HG03103 (cell line): ENCODE measurements around the gene METRNL.
A peak's percentile ranks its signal among the peaks of the same experiment; 100 is the strongest.
"Not testable (repeated sequence)": the region's sequence is repeated elsewhere in the genome, so short reads cannot be mapped to it uniquely, and the experiment has no call there.

ENCODE experiments used
- ATAC-seq: cut with Tn5 transposase; IDR thresholded peaks from one replicate; pipeline ENCODE4 v1.9.1; 2021; ENCODE audit warnings: low read depth; ENCODE audit not compliant: unreplicated experiment

The METRNL gene

GRCh38 chr17:83116783-83117555, 37.6 kb downstream of the METRNL start:
- ATAC-seq: no peak

DNA sequence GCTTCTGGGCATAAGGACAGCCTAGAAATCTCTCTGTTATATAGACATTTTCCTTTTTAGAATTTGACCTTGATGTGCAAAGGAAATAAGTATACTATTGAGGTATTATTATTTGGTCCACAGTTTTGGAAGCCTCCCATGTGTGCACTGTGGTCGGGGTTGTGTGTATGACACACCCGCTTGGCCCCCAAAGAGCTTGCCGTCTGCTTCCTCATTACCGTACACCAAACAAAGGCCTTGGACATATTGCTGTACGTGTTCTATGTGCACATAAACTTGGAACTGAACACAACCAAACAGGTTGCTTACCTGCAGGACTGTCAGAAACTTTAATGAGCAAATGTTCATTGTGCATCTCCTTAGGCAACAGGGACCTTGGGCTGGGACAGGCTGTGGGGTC, 38.2 kb downstream of the METRNL start:
- no peak for ATAC-seq

DNA sequence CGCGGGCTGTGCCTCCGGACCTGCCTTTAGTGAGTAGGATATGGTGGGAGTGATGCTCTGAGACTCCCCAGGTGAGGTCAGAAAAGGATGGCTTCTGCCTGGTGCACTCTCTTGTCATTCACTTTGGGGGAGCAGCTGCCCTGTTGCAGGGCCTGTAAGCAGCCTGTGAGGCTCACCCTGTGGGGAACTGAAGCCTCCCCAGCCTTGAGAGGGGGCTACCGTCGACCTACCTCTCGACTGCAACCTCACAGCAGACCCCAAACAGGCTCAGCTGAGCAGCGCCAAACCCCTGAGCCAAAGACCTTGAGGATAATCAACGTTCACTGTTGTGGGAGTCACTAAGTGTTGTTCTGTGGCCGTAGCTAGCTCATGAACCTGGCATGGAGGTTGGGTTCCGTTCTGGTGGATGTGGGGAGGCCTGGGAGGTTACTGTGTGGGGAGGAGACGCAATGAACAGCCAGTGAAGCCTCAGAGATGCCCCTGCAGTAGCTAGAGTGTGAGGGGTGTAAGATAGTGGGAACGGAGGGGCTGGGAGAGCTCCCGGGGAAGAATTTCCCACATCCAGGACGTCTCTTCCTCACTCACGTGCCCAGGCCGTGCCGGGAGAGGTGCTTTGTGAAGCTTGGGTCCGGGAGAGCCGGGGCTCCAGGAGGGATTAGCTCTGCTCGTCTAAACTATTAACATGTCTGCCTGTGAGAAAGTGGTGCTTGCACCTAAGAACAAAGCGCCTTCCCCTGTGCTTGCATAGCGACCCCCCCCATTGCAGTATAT, 38.8 kb downstream of the METRNL start:
- no peak for ATAC-seq

DNA sequence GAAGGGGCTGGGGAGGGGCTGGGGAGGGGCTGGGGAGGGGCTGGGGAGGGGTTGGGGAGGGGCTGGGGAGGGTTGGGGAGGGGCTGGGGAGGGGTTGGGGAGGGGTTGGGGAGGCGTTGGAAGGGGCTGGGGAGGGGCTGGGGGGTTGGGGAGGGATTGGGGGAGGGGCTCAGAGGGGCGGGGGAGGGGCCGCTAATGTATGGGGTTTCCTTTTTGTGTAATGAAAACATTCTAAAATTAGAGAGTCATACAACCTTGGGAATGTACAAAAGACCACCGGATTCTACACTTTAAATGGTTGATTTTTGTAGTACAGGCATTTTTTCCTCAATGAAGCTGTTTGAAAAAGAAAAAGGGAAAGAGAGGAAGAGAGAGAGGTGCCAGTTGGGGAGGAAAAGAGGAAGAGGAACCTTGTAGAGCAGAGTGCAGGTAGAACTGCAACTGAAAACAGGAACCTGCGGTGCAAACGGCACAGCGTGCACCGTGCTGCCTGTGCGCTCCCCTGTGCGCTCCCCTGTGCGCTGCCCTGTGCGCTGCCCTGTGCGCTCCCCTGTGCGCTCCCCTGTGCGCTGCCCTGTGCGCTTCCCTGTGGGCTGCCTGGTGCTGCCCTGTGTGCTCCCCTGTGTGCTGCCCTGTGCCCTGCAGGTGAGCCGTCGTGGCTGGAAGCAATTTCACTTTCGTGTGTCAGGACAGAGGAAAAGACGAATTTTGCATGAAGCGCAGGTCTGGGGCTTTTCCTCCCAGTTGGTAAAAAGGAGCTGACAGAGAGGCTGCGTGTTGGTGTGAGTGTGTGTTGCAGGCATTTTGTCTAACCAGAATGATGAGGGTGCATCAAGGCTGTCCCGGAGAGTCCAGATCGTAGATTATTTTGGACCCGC, 40.8 kb downstream of the METRNL start:
- peak; percentile 84 for ATAC-seq

DNA sequence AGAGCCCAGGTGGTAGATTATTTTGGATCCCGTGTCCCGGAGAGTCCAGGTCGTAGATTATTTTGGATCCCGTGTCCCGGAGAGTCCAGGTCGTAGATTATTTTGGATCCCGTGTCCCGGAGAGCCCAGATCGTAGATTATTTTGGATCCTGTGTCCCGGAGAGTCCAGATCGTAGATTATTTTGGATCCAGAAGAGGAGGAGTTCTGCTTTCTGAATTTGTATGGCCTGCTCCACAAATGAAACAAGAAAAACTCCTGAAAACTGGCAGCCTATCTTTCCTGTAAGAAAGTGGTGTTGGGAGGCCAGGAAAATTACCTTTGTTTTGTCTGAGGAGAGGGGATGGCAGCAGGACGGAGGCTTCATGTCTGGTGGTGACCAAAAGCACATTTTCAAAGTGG, 42.1 kb downstream of the METRNL start:
- not testable (repeated sequence) for ATAC-seq

GRCh38 chr17:83121921-83122820, 42.8 kb downstream of the METRNL start:
- no peak for ATAC-seq

- ATAC-seq: no peak
Observed at GRCh38 chr17:83122834-83123233, 43.4 kb downstream of the METRNL start.

- no peak for ATAC-seq
Observed at GRCh38 chr17:83123896-83124801, 44.7 kb downstream of the METRNL start.

GRCh38 chr17:83124871-83125514, 45.6 kb downstream of the METRNL start:
- ATAC-seq: no peak

GRCh38 chr17:83125515-83126274, 46.3 kb downstream of the METRNL start:
- ATAC-seq: no peak

DNA sequence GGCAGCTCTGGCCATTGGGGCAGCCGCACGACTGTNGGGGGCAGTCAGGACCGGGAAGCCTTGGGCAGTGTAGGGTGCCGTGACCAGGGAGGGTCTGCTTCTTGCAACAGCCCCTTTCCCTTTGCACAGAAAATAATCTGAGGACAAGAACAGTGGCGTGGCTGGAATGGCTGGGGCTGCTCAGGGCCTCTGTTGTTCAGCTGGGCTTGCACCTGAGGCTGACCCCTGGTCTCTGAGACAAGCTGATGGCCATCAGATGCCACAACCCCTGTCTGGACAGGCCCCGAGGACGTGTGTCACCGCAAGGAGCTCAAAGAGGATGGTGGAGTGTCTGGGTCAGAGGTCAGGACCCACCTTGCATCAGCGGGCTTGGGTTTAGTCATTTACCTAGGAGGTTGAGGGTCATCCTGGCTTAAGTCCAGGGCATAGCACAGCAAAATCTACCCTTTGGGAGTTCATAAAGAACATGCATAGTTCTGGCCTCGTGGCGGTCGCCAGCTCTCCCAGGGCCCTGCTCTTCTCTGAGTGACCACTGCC, 46.9 kb downstream of the METRNL start:
- ATAC-seq: no peak

DNA sequence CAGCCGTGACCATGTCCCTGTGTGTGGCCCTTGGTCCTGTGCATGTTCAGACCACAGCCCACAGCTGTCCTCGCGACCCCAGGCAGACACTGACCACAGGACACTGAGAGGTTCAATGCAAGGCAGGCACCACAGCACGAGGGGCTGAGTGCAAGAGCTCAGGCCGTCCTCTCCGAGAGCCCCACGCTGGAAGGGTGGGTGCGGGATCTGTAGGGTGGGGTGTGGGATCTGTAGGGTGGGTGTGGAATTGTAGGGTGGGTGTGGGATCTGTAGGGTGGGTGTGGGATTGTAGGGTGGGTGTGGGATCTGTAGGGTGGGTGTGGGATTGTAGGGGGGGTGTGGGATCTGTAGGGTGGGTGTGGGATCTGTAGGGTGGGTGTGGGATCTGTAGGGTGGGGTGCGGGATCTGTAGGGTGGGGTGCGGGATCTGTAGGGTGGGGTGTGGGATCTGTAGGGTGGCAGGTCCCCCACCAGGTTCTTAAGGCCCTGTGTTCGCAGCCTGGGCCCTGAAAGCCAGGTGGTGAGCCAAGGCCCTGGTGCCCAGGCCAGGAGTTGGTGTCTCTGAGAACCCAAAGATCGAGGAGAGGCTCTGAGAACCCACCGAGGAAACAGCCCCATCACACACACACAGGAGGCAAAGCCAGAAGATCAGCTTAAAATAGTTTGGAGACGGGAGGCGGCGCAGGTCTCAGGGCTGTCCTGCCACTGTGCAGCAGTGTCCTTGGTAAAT, 48.2 kb downstream of the METRNL start:
- no peak for ATAC-seq

DNA sequence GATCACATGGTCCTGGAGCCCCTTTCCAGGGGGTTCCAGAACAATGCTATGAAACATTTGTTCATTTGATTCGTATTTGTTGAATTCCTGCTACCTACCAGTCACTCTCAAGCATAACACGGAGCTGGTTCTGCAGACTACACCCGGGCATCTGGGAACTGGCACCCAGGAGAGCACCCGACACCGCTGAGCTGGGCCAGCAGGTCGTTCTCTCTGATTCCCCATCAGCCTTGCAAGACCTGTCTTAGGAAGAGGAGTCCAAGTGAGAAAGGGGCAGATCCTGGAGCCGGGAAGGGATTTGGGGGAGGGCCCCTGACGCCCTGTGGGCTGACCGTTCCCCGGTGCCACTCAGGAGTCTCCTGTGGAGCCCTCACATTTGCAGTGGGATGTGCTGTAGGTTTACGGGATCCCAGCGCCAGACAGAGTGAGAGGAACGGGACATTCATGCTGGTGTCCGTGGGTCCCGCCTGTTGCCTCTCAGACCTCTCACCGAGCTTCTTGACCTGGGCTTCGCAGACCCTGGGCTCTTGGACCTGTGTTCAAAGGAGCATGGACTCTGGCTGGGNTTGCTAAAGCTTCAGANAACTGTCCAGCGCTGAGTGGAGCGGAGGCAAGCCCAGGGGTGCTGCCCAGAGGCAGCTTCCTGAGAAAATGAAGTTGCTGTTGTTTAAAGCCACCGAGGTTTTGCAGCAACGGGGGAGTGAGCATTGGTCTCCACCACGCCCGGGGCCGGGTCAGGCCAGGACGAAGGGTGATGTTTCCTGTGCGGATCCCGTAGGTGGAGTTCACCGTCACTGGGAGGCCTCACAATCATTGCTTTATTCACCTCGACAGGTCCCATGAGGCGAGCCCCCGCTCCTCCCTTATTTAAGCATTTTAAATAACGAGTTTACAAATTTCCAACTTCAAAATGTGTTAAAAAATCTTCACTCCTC, 49.2 kb downstream of the METRNL start:
- no peak for ATAC-seq

- ATAC-seq: no peak
Observed at GRCh38 chr17:83129676-83130075, 50.3 kb downstream of the METRNL start.

DNA sequence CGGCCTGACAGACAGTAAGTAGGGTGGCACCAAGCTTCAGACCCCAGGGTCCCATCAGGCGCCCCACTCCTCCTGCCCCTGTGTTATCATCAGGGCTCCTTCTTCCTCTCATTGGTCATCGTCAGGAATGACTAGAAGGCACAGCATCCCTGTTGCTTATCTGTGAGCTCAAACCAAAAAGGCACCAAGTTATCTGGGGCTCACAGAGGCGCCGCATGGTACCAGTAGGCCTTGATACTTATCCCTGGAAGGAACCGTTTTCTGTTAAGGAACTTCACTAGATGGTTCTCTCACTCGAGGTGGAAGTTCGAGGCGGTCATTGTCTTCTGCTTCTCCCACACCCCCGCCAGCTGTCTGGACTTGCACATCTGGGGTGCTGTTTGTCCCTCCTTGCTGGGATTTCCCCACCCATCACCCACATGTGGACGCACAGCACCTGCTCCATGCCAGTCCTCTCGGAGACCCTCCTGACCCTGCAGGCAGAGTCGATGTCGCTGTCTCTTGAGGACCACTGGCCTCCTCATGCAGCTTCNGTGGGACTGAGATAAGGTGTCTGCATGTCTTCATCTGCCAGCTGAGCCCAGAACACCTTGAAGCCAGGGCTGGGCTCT, 52.1 kb downstream of the METRNL start:
- ATAC-seq: no peak
